ENCODE results near the gene KRT76. TPM values are rescaled to one million over a fixed set of nuclear protein-coding genes. Genes with fewer than 3 reads are reported as not detected.
"Not testable (repeated sequence)": the region's sequence is repeated elsewhere in the genome, so short reads cannot be mapped to it uniquely, and the experiment has no call there.

KRT76 gene
- polyA plus RNA-seq, 3 donors = not detected

DNA sequence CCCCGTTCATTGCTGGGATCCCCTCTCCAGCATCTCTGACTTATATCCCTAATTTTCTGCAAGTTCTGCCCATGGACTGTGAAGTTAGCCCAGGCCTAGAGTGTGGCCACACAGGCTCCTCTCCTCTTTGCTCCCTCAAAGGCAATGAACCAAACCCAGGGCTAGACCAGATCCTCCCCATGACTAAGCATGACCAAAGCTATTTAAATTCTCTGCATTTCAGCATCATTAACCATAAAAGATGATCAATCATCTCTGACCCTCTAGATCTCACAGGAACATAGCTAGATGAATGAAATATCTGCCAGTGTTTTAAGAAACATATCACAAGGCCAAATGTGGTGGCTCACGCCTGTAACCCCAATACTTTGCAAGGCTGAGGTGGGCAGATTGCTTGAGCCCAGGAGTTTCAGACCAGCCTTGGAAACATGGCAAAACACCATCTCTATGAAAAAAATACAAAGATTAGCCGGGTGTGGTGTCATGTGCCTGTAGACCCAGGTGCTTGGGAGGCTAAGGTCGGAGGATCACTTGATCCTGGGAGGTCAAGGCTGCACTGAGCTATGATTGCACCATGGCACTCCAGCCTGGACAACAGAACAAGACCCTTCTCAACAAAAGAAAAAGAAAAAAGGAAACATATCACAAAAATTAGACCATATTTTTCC is 21.0 kb upstream of the KRT76 start:
- DNase-seq = no peak

DNA sequence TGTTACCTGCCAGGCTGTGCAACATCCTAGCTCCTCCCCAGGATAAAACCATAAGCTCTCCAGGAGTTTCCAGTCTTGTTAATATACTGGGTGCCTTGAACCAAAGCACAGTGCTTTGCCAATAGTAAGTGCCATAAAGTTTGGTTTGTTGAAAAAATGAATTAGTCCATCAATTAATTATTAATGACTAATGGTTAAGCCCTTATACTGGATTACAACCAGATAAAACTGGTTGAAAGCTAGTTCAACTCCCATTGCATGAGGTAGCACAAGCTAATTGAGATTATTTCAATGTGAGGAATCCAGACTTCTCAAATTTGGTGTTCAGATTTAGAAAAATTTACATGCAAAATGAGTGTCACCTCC is 20.4 kb upstream of the KRT76 start:
- no peak for DNase-seq

DNA sequence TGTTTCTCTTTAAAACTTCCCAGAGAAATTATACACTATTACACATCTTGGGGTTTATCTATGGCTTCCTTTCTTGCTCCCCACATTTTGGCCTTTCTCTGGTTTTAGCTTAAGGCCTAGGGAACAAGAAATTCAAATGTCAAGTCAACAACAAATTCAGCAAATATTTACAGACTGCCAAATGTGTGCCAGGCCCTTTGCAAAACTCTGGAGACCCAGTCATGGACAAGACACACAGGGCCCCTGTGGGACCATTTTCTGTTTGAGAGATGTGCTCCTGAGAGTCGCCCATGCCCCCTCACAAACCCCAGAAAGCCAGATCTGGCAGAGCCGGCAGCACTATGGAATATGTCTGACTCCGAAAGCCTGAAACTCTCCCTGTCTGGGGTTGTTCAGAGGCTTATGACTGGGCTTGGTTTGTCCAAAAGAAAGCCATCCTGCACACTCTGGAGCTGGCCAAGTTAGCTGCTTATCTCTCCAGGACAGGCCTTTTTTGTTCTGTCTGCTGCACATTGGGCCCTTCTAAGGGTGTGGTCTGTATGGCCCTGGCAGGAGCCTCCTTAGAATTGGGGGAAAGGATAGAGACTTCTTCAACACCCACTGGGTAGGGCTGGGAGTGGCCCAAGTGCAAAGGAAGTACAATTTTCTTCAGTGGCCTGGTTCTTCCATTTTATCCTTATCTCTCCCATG is 19.8 kb upstream of the KRT76 start:
- no peak for DNase-seq

DNA sequence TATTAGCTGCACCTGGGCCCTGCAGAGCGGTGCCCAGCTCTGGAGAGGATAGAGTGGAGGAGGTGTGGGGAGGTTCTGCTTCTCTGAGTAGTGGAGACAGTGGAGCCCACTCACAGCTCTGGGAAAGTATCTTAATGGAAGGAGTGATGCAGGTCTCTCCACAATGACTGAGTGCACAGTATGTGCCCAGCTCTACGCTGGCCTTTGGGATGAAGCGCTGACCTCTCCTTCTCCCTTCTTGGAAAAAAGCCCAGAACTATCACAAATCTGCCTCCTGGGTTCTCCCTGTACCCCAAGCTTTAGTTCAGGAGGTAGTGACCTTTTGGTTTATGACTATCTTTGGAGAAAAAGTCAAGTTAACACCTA is 19.3 kb upstream of the KRT76 start:
- DNase-seq = no peak

DNA sequence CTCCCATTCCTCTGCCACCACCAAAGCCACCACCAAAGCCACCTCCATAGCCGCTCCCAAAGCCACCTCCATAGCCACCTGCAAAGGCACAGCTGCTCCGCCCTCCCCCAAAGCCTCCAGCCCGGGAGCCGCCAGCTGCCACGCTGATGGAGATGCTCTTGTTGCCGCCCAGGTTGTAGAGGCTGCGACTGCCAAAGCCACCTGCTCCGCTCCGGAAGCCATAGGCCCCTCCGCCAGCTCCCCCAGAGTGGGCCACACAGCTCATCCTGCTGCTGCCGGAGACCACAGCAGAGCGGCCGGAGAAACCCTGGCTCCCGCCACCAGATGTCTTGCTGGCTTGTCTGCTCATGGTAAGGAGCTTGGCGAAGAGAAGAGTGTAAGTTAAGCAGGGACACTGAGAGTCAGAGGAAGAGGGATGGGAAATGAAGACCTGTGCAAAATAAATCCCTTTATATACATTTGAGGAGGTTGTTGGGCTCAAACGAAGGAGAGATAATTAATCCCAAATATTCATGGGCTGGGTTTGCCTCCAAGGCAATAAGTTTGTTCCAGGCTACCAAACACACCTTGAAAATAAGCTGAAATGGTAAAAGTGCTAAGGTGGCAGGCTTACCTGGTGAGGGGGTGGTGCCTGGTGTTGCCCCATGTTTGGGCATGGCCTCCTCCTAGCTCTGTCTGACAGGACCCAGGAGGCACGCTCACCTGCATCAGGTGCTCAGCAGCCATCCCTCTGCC is 18.7 kb upstream of the KRT76 start, which contains the start of gene KRT3:
KRT3 (minus strand) TSS at position 424 of the 735 bp plus-strand sequence; CDS start at position 349, 75 bp downstream.
- DNase-seq = no peak

DNA sequence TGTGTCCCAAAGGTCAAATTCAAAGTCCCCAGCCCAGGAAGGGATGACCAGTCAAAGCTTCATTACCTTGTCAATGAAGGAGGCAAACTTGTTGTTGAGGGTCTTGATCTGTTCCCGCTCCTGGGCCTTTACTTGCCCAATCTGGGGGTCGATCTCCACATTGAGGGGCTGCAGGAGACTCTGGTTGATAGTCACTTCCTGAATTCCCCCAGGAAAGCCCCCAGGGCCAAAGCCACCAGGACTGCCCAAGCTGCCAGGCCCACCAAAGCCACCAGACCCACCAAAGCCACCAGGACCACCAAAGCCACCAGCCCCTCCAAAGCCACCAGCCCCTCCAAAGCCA is 18.2 kb upstream of the KRT76 start:
- DNase-seq = not testable (repeated sequence)

DNA sequence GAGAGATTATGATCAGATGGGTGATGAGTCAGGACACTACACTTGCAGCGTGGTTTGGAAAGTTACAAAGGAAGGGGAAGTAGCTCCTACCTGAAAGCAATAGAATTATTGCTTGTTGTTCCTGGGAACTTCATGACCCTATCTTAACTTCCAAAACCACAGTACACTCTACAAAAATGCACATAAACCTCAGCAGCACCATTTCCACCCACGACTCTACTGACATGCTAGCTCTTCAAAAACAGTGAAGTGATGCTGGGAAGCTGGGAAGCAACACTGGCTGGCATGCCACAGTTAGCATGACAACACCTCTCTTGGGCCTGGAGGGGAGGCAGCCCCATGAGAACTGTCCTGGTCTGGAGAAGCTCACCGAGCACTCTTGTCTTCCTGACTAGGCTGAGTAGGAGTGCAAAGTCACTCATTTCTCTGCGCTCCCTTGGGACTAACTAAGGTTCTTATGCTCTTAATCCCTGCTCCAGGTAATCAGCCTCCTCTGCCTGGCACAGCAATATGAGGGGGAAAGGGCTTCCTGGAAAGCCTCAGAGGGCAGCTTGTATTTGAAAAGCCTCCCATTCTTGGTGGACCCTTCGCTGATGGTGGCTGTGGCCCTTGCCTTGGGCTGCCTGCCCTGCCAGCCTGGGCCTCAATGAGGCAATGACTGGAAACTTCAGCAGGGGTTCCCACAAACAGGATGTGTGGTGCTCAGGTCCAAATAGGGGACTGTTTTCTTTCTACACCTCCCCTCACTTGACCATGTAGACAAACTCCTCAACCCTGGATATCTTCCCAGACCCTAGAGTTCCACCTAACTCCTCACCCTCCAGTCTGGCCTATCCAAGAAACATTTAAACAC is 17.6 kb upstream of the KRT76 start:
- DNase-seq = no peak

DNA sequence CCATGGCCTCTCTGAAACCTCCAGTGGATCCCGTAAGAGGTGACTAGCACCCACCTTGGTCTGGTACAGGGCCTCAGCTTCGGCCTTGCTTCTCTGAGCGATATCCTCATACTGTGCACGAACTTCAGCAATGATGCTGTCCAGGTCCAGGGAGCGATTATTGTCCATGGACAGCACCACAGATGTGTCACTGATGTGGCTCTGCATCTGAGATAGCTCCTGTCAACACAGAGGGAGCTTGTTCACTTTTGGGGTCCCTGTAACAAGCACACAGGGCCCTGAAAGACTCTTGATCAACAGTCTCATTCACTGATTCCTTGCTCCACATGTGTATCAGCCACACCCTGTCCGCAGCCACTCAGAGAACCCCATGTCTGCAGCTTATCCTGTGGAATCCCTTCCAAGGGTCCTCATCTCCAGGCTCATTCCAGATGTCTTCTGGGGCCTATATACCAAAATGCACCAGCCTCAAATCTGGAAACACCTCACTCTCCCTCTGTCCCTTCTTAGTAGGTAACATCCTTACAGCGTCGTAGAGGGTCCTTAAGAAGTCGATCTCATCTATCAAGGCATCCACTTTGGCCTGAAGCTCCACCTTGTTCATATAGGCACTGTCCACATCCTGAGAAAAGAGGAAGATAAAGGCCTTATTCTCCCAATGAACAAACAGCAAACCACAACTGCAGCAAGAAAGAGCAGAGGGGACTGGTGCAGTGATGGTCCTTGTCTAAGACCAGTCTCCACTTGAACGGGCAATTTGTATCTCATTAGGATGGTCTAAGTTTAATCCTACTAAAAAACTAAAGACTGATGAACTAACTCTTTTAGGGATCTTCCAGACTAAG is 15.3 kb upstream of the KRT76 start:
- no peak for DNase-seq

DNA sequence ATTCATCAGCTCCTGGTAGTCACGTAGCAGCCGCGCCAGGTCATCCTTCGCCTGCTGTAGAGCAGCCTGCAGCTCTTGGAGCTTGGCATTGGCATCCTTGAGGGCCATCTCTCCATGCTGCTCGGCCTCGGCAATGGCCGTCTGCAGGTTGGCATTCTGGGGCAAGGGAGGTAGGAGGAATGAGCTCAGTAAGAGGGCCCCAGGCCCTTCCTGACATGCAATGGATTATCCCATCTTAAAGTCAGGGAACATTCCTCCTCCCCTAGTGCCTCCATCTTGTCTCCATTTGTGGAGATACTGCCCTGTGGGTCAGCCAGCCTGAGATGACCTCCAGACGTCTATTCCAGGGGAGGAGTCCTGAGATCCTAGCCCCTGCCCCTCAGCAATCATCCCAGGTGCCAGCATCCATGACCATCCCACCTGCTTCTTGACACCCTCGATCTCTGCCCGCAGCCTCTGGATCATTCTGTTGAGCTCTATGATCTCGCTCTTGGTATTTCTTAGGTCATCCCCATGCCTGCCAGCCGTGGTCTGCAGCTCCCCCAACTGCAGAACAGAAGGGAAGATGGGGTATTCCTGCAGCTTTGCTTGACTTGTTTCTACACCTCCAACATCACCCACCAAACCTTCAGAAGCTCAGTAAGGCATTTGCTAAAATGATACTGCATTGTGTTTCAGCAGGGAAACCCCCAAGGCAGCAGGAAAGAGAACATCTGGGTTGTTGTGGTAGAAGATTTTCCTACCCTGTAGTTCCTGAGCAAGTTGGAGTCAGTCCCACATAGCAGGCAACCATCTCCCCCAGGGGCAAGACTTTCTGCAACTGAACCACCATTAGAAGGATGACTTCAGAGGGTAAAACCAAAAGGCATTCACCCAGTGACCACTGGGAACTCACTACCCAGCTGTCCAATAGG is 14.4 kb upstream of the KRT76 start:
- DNase-seq = no peak

DNA sequence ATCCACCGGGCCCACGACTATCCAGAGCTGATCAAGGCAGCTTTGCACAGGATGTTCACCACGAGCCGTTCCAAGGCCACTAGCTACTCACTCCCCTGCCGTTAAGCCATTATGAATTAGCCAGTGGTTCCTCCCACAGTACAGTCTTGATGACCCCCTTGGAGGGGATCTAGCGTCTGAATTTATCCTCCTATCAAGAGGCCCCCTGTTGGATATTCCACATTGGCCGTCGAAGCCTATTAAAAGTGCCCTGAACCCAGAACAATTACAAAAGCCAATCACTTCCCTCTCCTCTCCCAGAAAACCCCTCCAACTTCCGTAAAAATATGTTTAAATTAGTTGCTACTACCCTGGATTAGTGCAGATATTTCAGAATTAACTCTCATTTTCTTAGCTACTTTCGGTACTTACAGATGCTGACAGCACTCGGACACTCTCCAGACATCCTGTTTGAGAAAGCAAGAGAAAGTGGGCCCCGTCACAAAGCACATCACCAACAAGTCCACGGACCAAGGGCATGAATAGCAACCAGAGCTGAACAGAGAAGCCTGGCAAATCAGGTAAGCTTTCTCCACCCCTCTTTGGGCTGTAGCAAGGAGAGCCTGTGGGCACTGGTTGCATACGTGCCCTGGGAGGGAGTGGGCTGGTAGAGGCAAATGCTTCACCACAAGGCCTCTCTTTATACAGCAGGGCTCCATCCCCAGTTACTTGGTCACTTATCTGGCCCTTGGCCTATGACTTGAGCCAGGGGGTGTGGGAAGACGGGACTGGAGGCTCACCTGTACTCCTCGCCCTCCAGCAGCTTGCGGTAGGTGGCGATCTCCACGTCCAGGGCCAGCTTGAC is 13.5 kb upstream of the KRT76 start:
- no peak for DNase-seq

DNA sequence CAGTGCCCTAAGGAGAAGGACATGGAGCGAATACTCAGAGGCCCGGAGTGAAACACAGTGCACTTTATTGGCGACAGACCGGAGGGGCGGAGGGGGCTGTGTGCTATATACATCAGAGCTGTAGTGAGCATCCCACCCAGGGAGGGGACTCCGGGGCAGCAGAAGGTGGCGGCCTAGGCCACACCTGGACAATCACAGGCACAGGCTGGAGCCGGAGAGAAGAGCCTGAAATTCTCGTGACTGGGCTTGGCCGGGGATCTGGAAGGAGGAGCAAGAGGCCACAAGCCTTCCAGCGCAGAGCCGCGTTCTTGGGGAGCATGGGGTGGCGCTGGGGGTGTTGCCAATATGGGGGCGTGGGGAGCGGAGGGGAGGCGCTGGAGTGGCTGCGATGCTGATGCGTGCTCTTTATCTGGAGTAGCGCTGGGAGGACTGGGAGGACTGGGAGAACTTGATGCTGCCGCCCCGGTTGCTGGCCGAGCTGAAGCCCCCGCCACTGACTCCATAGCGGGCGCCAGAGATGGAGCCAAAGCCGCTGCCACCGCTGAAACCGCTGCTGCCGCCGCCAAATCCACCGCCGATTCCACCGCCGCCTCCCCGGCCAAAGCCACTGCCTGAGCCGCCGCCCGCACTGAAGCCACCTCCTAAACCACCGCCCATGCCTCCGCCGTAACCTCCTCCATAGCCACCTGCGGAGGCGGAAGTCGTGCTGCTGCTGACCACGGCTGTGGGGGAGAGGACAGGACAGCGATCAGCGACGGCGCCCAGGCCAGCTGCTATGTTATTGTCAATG is 12.7 kb upstream of the KRT76 start:
- peak; percentile 26 for DNase-seq

DNA sequence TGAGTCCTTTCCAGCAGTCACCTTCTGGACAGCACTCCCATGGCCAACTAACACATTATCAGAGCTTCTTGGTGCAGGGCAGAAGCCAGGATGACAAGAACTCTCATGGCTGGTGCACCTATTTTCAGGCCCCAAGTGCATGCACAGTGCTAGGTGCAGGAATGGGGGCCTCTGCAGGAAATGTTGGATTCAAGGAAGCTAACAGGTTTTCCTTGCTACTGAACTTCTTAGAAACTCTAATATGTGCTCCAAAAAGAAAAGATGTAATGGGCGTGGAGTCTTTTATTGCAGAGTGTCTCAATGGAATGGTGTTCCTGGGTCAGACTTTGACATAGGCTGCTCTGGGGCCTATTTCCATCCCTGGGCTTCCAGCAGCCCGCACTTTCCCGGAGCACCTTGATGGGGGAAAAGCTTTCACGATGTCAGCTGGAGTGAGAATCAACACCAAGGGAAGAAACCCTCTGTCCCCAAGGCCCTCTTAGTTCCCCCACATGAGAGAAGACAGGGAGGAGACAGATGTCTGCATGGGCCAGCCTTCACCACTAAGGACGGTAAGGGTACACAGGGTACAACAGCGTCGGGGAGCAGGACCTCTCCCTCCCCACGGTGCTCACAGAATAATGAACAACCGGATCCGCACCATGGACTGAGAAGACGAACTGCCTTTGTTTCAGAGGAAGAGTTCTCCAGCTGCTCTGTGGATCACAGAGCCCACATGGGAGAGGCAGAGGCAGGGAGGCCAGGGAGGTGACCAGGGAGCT is 11.9 kb upstream of the KRT76 start:
- no peak for DNase-seq

DNA sequence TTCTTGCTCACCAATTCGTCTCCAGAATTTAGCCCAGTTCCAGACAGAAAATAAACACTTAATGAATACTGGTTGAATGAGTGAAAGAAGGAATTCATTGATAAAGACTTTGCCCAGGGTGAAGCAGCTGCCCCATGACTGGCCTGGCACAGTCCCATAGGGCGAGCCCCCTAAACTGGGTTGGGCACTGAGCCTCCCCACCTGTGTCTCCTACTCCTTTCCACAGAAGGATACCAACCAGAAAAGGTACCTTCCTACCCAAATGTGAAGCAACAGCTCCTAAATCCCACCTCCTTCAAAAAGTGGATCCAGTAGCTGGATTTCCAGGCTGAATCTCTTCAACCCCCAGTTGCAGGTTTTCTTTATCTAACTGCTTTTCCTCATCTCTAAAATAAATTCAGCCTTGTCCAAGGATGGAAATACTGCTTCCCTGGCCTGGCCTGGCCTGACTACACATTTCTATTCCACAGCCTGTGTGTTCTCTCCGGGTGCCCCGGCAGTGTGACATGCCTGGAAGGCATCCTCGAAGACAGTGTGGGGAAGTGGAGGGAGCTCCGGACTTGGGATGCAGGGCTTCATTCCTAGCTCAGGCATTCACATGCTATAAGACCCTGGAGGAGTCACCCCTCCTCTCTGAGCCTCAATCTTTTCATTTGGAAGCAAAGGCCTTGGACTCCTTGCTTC is 11.2 kb upstream of the KRT76 start:
- DNase-seq = no peak

DNA sequence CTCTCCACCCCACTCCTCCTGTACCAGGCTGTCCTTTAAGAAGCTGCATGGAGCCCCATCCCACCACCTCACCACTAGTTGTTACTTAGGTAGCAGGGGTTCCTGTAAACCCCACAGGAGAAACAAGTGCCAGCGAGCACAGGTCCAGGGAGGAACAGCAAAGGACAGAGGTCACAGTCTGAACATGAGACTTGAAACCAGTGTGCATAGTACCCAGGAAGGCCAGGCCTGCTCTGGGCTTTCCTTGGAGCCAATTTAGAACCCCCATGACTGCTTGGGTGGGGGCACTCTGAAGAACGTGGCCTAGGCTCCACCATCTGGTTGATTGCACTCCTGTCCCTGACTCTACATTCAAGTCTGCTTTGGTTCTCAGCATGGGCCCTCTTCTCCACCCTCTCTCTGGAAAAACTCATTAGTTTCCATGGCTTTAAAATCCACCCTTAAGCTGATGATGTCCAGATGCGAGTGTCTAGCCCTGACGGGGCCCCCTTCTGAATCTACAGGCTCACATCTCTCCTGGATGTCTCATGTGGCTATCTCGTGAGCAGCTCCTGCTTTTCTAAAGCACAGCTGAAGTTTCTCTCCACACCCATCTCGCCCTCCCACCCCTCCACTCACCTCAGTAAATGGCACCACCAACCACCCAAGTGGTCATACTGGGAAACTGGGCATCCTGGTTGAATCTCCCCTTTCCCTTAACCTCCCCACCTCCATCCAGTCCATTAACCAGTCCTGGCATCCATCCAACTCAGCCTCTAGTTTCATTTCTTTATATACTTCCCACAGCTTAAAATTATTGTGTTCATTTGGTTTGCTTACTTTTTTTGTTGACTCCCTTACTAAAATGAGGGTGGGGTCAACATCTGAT is 10.4 kb upstream of the KRT76 start:
- no peak for DNase-seq

DNA sequence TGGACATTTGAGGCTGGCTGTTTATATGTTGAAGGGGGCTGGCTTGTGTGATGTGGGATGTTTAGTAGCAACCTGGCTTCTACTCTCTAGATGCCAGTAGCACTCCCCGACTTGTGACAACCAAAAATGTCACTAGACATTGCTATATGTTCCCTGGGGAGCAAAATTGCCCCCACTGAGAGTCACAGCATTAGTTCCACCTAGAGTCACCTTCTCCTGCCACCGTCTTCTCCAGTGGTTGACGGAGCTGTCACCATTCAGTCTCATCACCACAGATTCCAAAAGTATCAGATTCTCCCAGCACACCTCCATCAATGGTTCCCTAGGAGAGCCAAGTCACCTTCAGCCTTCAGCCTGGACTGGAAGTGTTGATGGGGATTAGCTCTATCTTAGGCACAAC is 7.8 kb upstream of the KRT76 start:
- DNase-seq = no peak

Data from renal pelvis (tissue), 4 donors.